NCI-H2196 (cell line): ENCODE results near the gene MYO1G.
"Not testable (repeated sequence)": the region's sequence is repeated elsewhere in the genome, so short reads cannot be mapped to it uniquely, and the experiment has no call there.

Experiments used
- DNase-seq: peaks from one replicate; lab custom pipeline; 2025; ENCODE audit not compliant: unreplicated experiment; lab: John Stamatoyannopoulos, UW

The MYO1G gene

GRCh38 chr7:44978511-44979366, at the start of gene MYO1G:
Gene MYO1G (minus strand): TSS chr7:44979015. CDS start chr7:44978961, 54 bp downstream.
- no peak for DNase-seq

GRCh38 chr7:45028138-45028919, 49.5 kb upstream of the MYO1G start:
- no peak for DNase-seq

DNA sequence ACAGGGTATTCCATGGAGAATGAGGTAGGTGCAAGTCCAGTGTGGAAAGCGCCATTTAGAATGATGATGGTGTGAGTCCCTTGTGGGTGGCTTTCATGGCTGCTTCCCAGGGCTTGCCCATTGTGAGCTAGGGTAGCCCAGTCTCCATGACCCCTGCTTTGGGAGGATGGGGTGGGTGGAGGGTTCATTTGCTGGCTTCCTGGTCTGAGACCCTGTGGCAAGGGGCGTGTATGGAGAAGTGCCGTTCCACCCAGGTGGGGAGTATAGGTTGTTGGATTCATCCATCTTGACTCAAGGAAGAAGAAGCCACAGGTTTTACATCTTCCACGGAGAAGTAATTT, 48.9 kb upstream of the MYO1G start:
- no peak for DNase-seq

DNA sequence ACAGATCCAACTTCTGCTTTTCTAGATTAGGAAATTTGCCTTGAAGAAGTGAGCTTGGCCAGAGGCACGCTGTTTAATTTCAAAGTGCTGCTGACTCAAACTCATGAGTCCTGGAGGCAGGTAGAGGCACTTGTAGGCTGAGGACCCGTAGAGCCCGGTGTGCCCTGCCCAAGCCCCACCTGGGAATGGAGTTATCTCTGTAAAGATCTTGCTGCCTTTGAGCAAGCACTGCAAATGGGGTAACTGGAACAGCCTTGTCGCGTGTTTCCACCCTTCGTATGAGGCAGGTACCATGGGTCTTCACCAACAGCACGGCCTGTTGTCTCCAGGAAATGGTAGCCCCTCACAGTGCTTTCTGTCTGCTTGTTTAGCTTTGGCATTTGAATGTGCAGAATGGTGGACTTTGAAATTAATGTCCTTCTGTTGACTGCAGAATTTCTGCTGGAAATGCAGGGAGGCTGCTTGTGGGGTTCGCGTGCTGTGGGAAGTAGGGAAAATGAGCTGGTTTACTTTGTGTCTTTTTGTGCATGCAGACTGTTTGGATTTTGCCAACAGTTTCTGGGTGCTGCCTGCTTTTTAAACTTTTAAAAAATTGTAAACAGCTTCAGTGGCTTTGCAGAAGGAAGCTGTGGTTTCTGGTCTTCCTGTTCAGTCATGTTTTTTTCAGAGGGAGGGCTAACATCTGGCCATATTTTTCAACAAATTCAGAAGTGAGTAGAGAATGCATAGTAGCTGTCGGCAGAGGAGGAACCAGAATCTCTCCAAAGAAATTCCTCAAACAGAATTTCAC, 48.4 kb upstream of the MYO1G start:
- DNase-seq = no peak

- no peak for DNase-seq
These were observed 47.2 kb upstream of the MYO1G start for GRCh38 chr7:45026013-45026412.

GRCh38 chr7:45025473-45025872, 46.7 kb upstream of the MYO1G start:
- DNase-seq = not testable (repeated sequence)

GRCh38 chr7:45024126-45024744, 45.4 kb upstream of the MYO1G start:
- DNase-seq = no peak

GRCh38 chr7:45021604-45022296, 42.9 kb upstream of the MYO1G start:
- no peak for DNase-seq

DNA sequence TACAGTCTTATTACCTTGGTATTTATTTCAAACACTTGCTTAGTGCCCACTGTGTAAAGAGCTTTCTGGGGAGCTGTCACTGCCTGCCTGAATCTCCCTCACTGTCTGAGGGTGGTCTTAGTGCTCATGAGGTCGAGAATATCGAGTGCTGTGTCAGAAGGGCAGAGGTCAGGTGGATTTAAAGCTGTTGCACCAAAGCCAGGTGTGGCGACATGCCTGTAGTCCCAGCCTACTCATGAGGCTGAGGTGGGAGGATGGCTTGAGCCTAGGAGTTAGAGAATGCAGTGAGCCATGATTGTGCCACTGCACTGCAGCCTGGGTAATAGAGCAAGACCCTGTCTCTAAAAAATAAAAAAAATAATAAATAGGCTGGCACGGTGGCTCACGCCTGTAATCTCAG, 42.1 kb upstream of the MYO1G start:
- DNase-seq = no peak

DNA sequence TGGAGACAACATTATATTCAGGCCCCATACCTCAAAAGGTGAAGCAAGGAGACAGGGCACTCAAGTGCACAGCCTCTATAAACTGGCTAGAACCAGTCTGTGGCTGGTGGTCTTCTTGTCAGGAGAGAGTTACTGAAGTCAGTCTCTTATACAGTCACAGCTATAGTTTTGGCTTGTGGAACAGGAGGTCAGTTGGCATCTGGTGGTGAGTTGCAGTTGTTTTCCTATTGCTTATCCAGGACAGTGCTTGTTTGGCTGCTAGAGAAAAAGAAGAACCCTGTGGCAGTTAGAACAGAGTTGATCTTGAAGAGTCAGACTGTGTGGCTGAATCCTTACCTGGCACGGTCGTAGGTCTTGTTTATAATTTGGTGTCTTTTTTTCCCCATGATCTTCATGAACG, 38.4 kb upstream of the MYO1G start:
- no peak for DNase-seq

- DNase-seq = no peak
These were observed 36.5 kb upstream of the MYO1G start for GRCh38 chr7:45015313-45015712.

DNA sequence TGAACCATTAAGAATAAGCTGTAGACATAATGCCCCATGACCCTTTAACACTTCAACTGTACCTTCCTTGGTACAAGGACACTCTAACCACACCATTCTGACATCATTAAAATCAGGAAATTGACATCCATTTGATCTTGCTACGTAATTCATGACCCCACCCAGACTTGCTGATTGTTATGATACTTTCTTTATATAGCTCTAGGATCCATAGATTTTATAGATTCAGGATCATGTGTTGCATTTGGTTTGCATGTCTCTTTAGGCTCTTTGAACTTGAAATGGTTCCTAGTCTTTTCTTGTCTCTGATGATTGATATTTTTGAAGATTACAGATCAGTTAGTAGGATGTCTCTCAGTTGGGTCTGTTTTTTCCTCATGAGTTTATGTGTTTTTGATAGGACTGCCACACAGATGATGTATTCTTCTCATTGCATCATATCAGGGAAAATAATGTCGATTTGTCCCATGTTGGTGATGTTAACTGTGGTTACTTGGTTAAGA, 34.7 kb upstream of the MYO1G start:
- no peak for DNase-seq

DNA sequence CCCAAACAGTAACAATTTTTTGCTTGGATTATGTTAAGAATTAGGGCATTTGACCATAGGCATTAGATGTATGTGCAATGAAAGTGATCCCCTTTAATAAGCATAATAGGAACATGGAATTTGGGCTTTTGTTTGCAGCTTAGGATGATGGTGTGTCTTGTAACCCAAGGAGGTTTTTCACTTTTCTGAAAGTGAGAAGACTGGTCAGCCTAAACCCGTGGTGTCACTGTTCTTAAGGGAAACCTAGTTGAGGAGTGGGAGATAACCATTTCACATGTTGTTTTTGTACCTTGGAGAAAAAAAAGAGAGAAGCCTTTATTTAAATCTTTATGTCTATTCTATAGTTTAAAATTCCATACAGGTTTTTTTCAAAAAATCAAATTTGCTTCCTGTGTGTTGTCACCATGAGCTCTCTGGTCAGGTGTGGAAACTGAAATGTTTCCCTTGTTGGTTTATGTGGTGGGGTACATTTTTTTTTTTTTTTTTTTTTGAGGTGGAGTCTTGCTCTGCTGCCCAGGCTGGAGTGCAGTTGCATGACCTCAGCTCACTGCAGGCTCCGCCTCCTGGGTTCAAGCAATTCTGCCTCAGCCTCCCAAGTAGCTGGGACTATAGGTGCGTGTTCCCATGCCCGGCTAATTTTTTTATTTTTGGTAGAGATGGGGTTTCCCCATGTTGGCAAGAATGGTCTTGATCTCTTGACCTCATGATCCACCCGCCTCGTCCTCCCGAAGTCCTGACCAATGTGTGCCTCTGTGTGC, 28.9 kb upstream of the MYO1G start:
- DNase-seq = no peak

- no peak for DNase-seq
These were observed 28.3 kb upstream of the MYO1G start for GRCh38 chr7:45007106-45007505.

DNA sequence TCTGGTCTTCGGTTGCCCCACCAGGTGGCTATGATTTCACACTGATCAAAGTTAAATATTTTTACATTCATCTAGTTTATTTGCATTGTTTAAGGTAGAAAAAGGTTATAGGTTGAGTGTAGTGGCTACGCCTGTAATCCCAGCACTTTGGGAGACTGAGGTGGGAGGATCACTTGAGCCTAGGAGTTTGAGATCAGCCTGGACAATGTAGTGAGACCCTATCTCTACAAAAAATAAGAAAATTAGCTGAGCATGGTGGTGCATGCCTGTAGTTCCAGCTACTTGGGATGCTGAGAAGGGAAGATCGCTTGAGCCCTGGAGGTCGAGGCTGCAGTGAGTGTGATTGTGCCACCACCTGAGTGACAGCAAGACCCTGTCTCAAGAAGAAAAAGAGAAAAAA, 25.0 kb upstream of the MYO1G start:
- DNase-seq = no peak

GRCh38 chr7:45001826-45002225, 23.0 kb upstream of the MYO1G start:
- no peak for DNase-seq

DNA sequence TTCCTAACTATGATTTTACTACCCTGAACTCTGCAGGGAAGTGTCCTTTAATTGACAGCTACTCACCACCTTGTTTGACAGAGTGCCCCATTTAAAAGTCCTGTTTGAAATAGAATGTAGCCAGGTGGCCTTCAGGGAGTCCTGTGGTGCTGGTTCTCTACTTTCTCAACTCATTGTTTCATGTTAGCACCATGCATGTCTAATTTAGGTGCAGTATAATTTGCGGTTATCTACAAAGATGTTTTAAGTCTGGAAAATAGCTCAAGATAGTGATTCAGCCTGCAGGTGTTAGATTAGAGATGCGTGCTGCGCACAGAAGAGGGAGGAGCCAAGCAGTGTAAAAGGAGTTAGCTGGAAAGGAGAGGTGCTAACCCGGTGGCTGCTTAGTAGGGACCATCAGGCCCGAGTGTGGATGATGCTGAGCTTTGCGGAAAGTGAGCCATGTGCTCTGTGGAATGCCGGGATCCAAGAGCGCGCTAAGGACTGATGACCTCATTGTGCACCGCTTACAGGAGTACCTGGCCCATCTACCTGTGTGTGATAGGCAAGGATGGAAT, 22.4 kb upstream of the MYO1G start:
- peak; percentile 24 for DNase-seq

DNA sequence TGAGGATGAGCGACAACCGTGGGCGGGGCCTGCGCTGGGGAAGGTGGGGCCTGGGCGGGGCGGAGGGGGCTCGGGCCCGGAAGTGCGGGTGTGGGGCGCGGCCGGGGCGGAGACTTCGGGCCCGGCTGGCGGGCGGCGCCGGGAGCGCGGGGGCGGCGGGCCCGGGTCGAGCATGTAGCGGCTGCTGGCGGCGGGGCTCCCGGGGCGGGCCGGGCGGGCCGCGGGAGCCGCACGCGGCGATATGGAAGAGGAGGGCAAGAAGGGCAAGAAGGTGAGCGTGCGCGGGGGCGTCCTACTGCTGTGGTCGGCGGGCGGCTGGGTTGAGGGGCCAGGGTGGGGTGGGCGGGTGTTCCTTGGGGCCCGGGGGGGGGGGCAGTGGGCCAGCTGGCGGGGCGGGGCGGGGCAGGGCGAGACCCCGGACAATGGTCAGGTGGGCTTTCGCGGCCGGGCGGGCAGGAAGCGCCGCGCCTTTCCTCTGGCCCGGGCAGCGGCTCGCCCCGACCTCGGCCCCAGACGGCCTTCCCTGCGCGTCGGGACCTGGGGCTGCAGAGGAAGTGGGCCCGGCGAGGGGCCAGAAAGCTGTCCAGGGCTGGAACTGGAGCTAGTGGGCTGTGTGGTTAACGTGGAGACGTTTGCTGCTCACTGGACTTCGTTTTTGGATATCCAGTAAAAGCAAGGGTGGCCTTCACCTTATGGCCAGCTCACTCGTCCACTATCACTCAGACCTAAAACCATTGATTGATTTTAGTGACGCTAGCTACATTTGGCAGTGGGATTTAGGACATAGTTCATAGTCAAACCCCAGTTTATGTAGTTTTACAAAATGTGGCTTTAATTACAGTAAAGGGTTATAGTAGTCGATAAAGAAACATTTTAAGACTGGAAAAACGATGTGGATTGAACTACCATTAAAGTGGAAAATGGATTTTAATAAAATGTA, 21.5 kb upstream of the MYO1G start, which contains the start of gene CCM2:
Gene CCM2, plus strand, starts transcription at position 109 of the 940 bp plus-strand sequence. Its CDS starts 133 bp downstream, at position 242.
- DNase-seq = no peak
